Calu3 (cell line): ENCODE results near the gene MED31. TPM values are rescaled to one million over a fixed set of nuclear protein-coding genes. Genes with fewer than 3 reads are reported as not detected.

Experiments used
- BruUV-seq: library from RNA; stranded (reverse); fragments of 400-500 nt; replicated peaks from 2 replicates; lab custom pipeline; 2021; lab: Mats Ljungman, UMichigan
- CTCF ChIA-PET: fragments of 300-600 bp; sonication (Branson Sonifier 250); formaldehyde crosslinking; loops from one replicate; lab custom pipeline; 2022; ENCODE audit warnings: antibody characterized with exemption; lab: Charles Lee
- DNase-seq: peaks from one replicate; pipeline ENCODE4 v3.0.0; 2022
- H3K27ac Mint-ChIP-seq: one replicate; pipeline ENCODE4 v1.8.0; 2022; ENCODE audit warnings: mixed read lengths; ENCODE audit not compliant: unreplicated experiment
- H3K27me3 Mint-ChIP-seq: one replicate; pipeline ENCODE4 v1.8.0; 2022; ENCODE audit warnings: mixed read lengths; ENCODE audit not compliant: unreplicated experiment
- H3K36me3 Mint-ChIP-seq: one replicate; pipeline ENCODE4 v1.8.0; 2022; ENCODE audit warnings: mild to moderate bottlenecking, moderate library complexity, mixed read lengths; ENCODE audit not compliant: insufficient read depth, unreplicated experiment
- H3K4me1 Mint-ChIP-seq: one replicate; pipeline ENCODE4 v1.8.0; 2022; ENCODE audit warnings: mild to moderate bottlenecking, low read depth, mixed read lengths; ENCODE audit not compliant: unreplicated experiment
- H3K4me3 Mint-ChIP-seq: one replicate; pipeline ENCODE4 v1.8.0; 2022; ENCODE audit warnings: mild to moderate bottlenecking, low read depth, moderate library complexity, mixed read lengths; ENCODE audit not compliant: unreplicated experiment
- H3K9me3 Mint-ChIP-seq: one replicate; pipeline ENCODE4 v1.8.0; 2022; ENCODE audit warnings: low read depth, mixed read lengths; ENCODE audit not compliant: unreplicated experiment
- CTCF ChIP-seq: fragments of 200-600 bp; IDR thresholded peaks from one replicate; pipeline ENCODE4 v1.8.0; 2022; ENCODE audit warnings: antibody characterized with exemption; ENCODE audit not compliant: unreplicated experiment
- intact Hi-C: fragments of 100-400 bp; cut with micrococcal nuclease; formaldehyde crosslinking; loops from one replicate; pipeline ENCODE4 v1.10.0; 2022; ENCODE audit not compliant: unreplicated experiment
- total RNA-seq: library from RNA; stranded (reverse); gene quantifications from 2 replicates; pipeline ENCODE4 v1.2.3, GENCODE V29; 2022

Gene MED31
- total RNA-seq, 1 experiment from 2014 or later, result 19.9 TPM

GRCh38 chr17:6602141-6602540, 49.3 kb downstream of the MED31 start:
- intact Hi-C loops, result no loop called here
- no TSS peak for BruUV-seq
- no peaks in the 10 kb centered on the region for H3K27me3 Mint-ChIP-seq
- peaks cover 7% of the 10 kb centered on the region for H3K4me1 Mint-ChIP-seq
- CTCF ChIA-PET, result no interaction called here
- no peak overlapping the region for H3K4me3 Mint-ChIP-seq
- peaks cover 3% of the 10 kb centered on the region for H3K36me3 Mint-ChIP-seq
- H3K9me3 Mint-ChIP-seq, result no peaks in the 10 kb centered on the region
- no peak for TF ChIP-seq CTCF
- no peak overlapping the region for H3K27ac Mint-ChIP-seq
- DNase-seq, result no peak

- no peak for DNase-seq
- BruUV-seq, result no TSS peak
- no peak for TF ChIP-seq CTCF
- Mint-ChIP-seq H3K4me1 (peaks cover 7% of the 10 kb centered on the region), H3K4me3 (no peak overlapping the region), H3K27ac (no peak overlapping the region), H3K36me3 (peaks cover 14% of the 10 kb centered on the region), H3K27me3 (no peaks in the 10 kb centered on the region), H3K9me3 (no peaks in the 10 kb centered on the region)
- intact Hi-C loops, result loop anchor here (10.0 kb wide), 1 partner anchor 125 kb away; no protein-coding TSS in a partner anchor
- CTCF ChIA-PET, result interaction anchor here (0.5 to 0.6 kb wide), 2 partner anchors 82 to 141 kb away, joined by 3 to 4 read pairs; no protein-coding TSS in a partner anchor
Measured at GRCh38 chr17:6599364-6599763, 52.0 kb downstream of the MED31 start.

- Mint-ChIP-seq H3K4me3 (no peak overlapping the region), H3K27ac (no peak overlapping the region), H3K36me3 (peaks cover 11% of the 10 kb centered on the region)
Measured at GRCh38 chr17:6597727-6598126, 53.7 kb downstream of the MED31 start.

GRCh38 chr17:6596941-6597340, 54.5 kb downstream of the MED31 start:
- BruUV-seq, result no TSS peak
- no peak for DNase-seq
- Mint-ChIP-seq H3K4me3 (no peak overlapping the region), H3K4me1 (peaks cover 15% of the 10 kb centered on the region), H3K27me3 (no peaks in the 10 kb centered on the region), H3K9me3 (no peaks in the 10 kb centered on the region), H3K36me3 (peaks cover 11% of the 10 kb centered on the region), H3K27ac (no peak overlapping the region)
- CTCF ChIA-PET, result no interaction called here
- intact Hi-C loops, result loop anchor here (10.0 kb wide), 1 partner anchor 122 kb away; no protein-coding TSS in a partner anchor
- TF ChIP-seq CTCF, result no peak

More at GRCh38 chr17:6597727-6598126, 53.7 kb downstream of the MED31 start:
- intact Hi-C loops, result loop anchor here (10.0 kb wide), 1 partner anchor 123 kb away; no protein-coding TSS in a partner anchor
- CTCF ChIA-PET, result no interaction called here
- no TSS peak for BruUV-seq
- H3K9me3 Mint-ChIP-seq, result no peaks in the 10 kb centered on the region
- no peaks in the 10 kb centered on the region for H3K27me3 Mint-ChIP-seq
- peaks cover 7% of the 10 kb centered on the region for H3K4me1 Mint-ChIP-seq
- no peak for DNase-seq
- no peak for TF ChIP-seq CTCF
